Muscle layer of colon (tissue), 2 donors: ENCODE results near the gene ANXA6.

Source experiments
- H3K27ac ChIP-seq: one replicate; pipeline ENCODE4 v1.7.0; 2013; ENCODE audit warnings: low read depth, mild to moderate bottlenecking, low read length, moderate library complexity
- H3K27me3 ChIP-seq, 2 donors: one replicate each; pipeline ENCODE4 v1.7.0; 2013; ENCODE audit warnings: low read length in 2 of 2, mild to moderate bottlenecking in 2 of 2; ENCODE audit not compliant: insufficient read depth in 2 of 2, control insufficient read depth in 1 of 2
- H3K36me3 ChIP-seq: one replicate; pipeline ENCODE4 v1.7.0; 2013; ENCODE audit warnings: mild to moderate bottlenecking, low read length; ENCODE audit not compliant: insufficient read depth
- H3K4me1 ChIP-seq: one replicate; pipeline ENCODE4 v1.7.0; 2013; ENCODE audit warnings: mild to moderate bottlenecking, low read length; ENCODE audit not compliant: insufficient read depth
- H3K4me3 ChIP-seq, 2 donors: one replicate each; pipeline ENCODE4 v1.7.0; 2013; ENCODE audit warnings: low read length in 2 of 2, low read depth in 1 of 2, mild to moderate bottlenecking in 1 of 2, moderate library complexity in 1 of 2
- H3K9ac ChIP-seq: one replicate; pipeline ENCODE4 v1.7.0; 2013; ENCODE audit warnings: low read length
- H3K9me3 ChIP-seq: one replicate; pipeline ENCODE4 v1.7.0; 2013; ENCODE audit warnings: mild to moderate bottlenecking, low read length
- donor health status: abdominal sarcoma.
- donor health status: Adenocarcinoma of cecum.

The ANXA6 gene

DNA sequence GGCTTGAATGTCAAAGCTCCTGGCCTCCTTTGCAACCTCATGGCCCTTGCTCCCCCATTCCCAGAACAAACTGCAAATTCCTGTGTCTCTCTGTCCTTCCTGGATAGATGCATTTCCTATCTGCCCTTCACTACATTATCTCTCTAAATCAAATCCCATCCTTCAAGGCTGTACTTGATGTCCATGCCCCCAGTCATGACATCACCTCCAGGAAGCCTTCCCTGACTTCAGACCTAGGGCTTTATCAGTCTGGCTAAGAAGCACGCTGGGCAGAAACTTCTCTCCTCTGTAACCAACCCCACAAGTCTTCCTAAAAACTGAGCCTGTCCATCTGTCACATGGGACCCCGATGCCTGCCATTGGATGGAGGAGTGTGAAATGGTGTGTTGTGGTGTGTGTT, 51.1 kb downstream of the ANXA6 start:
- H3K4me1 ChIP-seq = peaks cover 52% of the 10 kb centered on the region
- H3K27ac ChIP-seq = no peak overlapping the region
- H3K36me3 ChIP-seq = peaks cover 73% of the 10 kb centered on the region
- no peak overlapping the region for H3K4me3 ChIP-seq
- H3K9ac ChIP-seq = no peak overlapping the region
- H3K27me3 ChIP-seq = no peaks in the 10 kb centered on the region
- no peaks in the 10 kb centered on the region for H3K9me3 ChIP-seq

DNA sequence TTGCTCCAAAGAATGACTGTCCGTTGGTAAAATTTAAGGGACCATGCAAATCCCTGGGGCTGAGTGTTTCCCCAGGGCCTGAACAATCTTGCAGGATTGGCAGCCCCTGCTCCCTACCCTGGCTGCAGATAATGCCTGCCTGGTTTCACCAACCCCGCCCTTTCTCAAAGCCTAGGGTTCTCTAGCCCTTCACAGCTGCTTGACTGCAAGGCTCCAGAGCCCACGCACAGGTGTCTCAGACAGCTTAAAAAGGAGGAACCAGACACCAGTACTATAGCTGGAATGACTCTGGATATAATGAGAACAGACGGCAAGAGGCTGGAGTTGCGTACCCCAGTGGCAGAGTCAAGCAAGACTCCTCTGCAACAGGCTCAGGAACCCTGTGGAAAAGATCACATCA, 51.5 kb downstream of the ANXA6 start:
- H3K9ac ChIP-seq = no peak overlapping the region

DNA sequence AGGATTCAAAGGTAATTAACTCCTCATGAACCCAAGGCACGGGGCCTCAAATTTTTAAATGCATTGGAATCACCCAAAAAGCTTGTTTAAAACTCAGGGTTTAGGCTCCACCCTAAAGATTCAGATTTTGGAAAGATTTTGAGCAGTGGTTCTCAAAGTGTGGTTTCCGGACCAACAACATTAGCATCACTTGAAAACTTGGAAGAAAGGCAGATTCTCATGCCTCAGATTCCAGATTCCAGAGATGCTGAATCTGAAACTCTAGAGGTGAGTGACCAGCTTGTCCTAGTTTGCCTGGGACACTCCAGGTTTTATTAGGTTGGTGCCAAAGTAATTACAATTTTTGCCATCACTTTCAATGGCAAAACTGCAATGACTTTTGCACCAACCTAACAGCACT, 52.0 kb downstream of the ANXA6 start:
- Histone ChIP-seq H3K4me3 (no peak overlapping the region), H3K9me3 (no peaks in the 10 kb centered on the region), H3K27ac (peak overlapping the region; percentile 62), H3K27me3 (no peaks in the 10 kb centered on the region), H3K36me3 (peaks cover 74% of the 10 kb centered on the region), H3K4me1 (peaks cover 52% of the 10 kb centered on the region), H3K9ac (no peak overlapping the region)

More for the DNA sequence above, 51.5 kb downstream of the ANXA6 start:
- peaks cover 52% of the 10 kb centered on the region for H3K4me1 ChIP-seq
- no peaks in the 10 kb centered on the region for H3K9me3 ChIP-seq
- peak overlapping the region; percentile 62 for H3K27ac ChIP-seq
- no peak overlapping the region for H3K4me3 ChIP-seq
- no peaks in the 10 kb centered on the region for H3K27me3 ChIP-seq
- peaks cover 73% of the 10 kb centered on the region for H3K36me3 ChIP-seq

DNA sequence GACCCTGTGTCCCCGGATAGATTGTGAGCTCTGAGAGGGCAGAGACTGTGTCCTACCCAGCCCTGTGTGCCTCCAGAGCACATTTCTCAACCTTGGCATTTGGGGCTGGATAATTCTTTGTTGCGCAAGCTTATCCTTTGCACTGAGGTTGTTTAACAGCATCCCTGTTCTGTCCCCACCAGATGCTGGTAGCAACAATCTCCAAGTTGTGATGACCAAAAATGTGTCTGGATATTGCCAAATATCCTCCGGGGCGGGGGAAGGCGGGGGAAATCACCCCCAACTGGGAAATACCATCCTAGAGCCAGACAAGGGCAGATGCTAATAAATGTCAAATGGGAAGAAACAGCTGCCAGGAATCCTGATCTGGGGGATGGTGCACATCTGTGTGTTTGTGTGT, 52.8 kb downstream of the ANXA6 start:
- no peaks in the 10 kb centered on the region for H3K9me3 ChIP-seq
- H3K9ac ChIP-seq = peak overlapping the region; percentile 23
- H3K4me1 ChIP-seq = peaks cover 52% of the 10 kb centered on the region
- no peak overlapping the region for H3K4me3 ChIP-seq
- H3K27ac ChIP-seq = peak overlapping the region; percentile 62
- H3K27me3 ChIP-seq = no peaks in the 10 kb centered on the region
- H3K36me3 ChIP-seq = peaks cover 70% of the 10 kb centered on the region

DNA sequence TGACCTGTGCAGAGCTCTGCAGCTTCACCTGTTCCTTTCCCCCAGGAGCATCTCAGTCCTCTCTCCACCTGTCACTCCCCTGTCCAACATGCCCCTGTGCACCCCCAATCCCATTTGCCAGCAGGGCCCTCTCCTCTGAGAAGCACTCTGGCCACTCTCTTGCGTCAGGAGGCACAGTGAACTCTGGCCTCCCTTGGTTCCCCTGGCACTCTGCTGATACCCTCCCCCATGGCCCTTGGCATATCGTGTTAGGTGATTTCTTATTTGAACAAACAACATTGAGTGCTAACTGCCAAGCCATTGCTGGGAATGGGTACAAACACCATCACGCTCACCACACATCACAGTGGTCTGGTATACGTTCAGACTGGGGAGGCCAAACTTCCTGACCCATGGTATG, 55.8 kb downstream of the ANXA6 start:
- H3K27ac ChIP-seq = no peak overlapping the region

DNA sequence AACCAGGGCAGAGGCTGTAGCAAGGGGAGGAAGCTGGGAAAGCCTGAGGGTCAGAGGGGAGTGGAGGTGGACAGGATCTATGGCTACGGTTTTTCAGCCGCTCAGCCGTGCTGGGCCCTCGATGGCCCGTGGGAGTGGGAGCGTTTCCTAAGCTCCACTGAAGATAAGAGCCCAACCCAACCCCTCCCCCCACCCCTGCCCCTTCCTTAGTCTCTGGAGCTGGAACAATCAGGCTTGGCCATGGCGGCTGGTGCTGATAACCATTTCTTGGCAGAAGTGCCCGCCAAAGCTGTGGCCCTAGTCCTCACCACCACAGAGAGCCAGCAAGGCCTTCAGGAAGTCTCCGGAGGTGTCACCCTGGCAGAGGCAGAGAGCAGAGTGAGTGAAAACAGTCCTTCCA, 56.4 kb downstream of the ANXA6 start:
- Histone ChIP-seq H3K9me3 (no peaks in the 10 kb centered on the region), H3K36me3 (peaks cover 40% of the 10 kb centered on the region), H3K27ac (no peak overlapping the region), H3K9ac (no peak overlapping the region), H3K4me1 (peaks cover 27% of the 10 kb centered on the region), H3K4me3 (no peak overlapping the region), H3K27me3 (no peaks in the 10 kb centered on the region)

More for the DNA sequence above, 55.8 kb downstream of the ANXA6 start:
- Histone ChIP-seq H3K9me3 (no peaks in the 10 kb centered on the region), H3K36me3 (peaks cover 46% of the 10 kb centered on the region), H3K9ac (no peak overlapping the region), H3K4me1 (peaks cover 33% of the 10 kb centered on the region), H3K4me3 (no peak overlapping the region), H3K27me3 (no peaks in the 10 kb centered on the region)

DNA sequence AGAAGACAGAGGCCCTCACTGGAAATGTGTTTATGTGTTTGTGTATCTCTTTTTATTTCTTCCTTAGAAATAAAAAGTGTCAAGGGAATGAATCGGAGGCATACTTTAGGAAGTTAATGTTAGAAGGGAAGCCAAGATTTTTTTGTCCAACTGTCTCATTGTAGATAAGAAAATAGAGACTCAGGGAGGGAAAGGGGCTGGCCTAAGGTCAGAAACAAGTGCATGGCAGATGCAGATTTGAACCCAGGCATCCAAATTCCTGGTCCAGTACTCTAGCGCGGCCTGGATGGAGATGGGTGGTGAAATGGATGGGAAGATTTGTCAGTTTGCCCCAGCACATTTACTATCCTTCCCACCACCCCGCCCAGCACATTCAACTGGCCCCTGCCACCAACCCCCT, 56.9 kb downstream of the ANXA6 start:
- H3K4me3 ChIP-seq = no peak overlapping the region
- H3K4me1 ChIP-seq = peaks cover 26% of the 10 kb centered on the region
- no peak overlapping the region for H3K27ac ChIP-seq
- no peak overlapping the region for H3K9ac ChIP-seq
- peaks cover 38% of the 10 kb centered on the region for H3K36me3 ChIP-seq
- H3K27me3 ChIP-seq = no peaks in the 10 kb centered on the region
- no peaks in the 10 kb centered on the region for H3K9me3 ChIP-seq

DNA sequence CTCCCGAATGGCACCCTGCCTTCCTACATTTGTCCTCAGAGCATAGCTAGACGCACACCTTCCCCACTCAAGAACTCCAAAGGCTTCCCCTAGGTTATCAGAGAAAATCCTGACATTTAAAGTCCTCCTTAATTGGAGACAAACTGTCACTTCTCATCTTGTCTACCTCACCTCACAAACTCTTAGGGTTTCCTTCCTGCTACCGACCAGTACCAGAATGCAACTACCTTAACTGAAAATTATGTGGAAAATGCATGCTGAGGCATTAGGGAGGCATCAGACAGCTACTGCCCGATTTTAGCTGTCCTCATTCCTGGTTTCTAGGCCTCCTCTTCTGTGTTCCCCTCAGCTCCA, 58.8 kb downstream of the ANXA6 start:
- Histone ChIP-seq H3K9ac (no peak overlapping the region), H3K4me3 (no peak overlapping the region), H3K4me1 (peaks cover 27% of the 10 kb centered on the region), H3K9me3 (no peaks in the 10 kb centered on the region), H3K27ac (no peak overlapping the region), H3K27me3 (no peaks in the 10 kb centered on the region), H3K36me3 (peaks cover 32% of the 10 kb centered on the region)

DNA sequence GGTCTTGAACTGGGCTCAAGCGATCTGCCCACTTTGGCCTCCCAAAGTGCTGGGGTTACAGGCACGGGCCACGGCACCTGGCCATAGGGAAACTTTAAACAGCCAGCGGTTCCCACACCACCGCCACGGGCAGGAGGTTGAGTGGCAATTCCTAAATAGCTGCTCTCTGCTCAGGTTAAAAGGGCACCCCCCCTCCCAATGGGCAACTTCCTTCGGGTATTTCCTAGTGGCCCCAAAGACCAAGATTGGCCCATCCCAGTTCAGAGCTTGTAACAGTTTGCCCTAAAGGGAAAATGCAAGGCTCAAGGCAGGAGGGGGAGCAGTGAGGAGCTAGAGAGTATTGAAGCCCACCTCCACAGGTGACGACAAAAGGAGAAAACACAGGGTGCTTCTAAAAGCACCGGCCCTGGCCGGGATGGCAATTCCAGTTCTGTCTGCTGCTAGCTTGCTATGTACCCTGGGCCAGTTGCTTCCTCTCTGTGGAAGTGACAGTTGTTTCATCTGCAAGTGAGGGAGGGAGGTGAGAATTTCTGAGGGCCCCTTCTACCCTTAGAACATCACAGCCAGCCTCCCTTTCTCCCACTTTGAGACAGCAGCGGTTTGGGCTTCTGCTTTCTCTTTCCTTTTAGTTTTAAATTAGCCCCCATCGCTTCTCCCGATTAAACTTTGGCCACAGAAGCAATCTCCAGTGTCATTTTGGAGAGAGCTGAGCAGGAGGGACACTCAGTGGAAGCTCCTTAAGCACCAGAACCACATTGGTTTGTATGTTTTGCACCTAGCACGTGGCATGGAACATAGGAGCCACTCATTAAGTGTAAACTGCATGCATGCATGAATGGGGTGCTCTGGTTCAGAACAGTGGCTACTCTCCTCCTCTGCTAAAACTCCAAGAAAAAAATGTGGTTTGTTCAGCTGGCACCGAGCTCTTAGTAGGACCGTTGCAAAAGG, 59.5 kb downstream of the ANXA6 start:
- Histone ChIP-seq H3K36me3 (peaks cover 27% of the 10 kb centered on the region), H3K9ac (no peak overlapping the region), H3K27me3 (no peaks in the 10 kb centered on the region), H3K4me1 (peaks cover 22% of the 10 kb centered on the region), H3K9me3 (no peaks in the 10 kb centered on the region), H3K27ac (no peak overlapping the region), H3K4me3 (no peak overlapping the region)

DNA sequence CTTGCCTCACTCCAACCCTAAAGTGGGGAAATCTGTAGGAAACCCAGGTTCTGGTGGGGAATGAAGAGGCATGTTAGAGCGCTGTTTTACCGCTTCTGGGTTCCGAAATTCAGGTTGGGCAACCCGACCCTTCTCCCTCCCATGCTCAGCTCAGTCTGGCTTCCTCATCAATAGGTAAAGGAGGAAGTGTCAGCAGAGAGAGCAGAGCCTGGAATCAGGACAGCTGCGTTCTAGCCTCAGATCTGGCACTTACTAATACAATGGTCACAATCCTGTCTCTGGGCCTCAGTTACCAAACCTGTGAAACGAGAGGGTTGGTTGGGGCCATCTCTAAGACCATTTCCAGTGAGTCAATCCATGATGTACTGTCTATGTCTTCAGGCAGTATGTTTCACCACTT, 60.5 kb downstream of the ANXA6 start:
- no peak overlapping the region for H3K9ac ChIP-seq
- H3K27ac ChIP-seq = no peak overlapping the region
- H3K9me3 ChIP-seq = no peaks in the 10 kb centered on the region
- peaks cover 19% of the 10 kb centered on the region for H3K36me3 ChIP-seq
- no peaks in the 10 kb centered on the region for H3K27me3 ChIP-seq
- H3K4me1 ChIP-seq = peaks cover 22% of the 10 kb centered on the region
- no peak overlapping the region for H3K4me3 ChIP-seq

DNA sequence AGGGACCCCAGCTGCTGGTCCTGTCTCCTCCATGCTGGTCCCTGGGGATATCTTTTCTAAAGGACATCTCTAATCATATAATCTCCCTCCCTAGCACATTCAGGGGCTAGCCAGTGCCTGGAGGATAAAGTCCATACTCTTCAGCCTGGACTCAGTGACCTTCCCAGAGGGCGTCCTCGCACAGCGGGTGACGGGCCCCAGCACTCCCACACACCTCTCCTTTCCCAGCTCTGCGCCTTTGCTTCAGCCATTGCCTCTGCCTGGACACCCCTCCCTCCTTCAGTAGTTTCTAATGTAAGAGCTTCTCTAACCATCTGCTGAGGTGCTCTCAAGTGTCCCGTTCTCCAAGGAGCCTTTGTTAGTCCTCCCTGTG, 61.6 kb downstream of the ANXA6 start:
- Histone ChIP-seq H3K9me3 (no peaks in the 10 kb centered on the region), H3K4me3 (no peak overlapping the region), H3K27ac (no peak overlapping the region), H3K27me3 (no peaks in the 10 kb centered on the region), H3K4me1 (peaks cover 22% of the 10 kb centered on the region), H3K9ac (no peak overlapping the region), H3K36me3 (peaks cover 8% of the 10 kb centered on the region)
